ENCODE results near the gene MYO16.

DNA sequence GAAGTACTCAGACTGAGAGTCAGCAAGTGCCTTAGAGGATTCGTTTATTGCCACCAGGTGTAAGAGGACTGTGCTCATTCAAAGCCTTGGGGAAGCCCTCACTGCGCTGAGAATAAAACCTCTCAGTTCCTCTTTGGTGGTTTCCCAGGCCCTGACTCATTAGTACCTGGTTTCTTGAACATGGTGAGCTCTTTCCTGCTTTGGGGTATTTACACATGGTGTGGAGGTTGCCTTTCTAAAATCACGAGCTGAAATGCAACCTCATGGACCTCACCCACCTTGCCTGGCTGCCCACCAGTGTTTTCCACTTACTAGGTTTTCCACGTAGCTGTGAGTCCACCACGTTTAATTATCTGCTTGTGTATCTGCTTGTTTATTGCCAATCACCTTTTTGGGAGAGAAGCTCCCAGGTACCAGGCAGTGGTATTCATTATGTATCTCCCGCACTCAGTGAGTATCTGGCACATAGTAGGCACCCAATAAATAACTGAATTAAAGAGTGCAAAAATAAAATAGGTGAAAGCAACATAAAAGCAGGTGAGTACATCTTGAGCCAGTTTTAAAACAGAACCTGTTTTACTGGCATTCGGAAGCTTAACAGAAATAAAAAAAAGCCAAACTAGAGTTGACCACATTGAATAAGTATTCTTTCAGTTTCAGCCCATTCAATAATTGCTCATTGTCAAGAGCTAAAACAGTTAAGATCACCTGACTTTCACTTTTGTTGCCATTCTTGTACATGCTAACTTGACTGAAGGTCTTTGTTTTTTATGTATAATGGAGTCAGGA is 533.0 kb downstream of the MYO16 start:
- TF ChIP-seq, protein P1, sequence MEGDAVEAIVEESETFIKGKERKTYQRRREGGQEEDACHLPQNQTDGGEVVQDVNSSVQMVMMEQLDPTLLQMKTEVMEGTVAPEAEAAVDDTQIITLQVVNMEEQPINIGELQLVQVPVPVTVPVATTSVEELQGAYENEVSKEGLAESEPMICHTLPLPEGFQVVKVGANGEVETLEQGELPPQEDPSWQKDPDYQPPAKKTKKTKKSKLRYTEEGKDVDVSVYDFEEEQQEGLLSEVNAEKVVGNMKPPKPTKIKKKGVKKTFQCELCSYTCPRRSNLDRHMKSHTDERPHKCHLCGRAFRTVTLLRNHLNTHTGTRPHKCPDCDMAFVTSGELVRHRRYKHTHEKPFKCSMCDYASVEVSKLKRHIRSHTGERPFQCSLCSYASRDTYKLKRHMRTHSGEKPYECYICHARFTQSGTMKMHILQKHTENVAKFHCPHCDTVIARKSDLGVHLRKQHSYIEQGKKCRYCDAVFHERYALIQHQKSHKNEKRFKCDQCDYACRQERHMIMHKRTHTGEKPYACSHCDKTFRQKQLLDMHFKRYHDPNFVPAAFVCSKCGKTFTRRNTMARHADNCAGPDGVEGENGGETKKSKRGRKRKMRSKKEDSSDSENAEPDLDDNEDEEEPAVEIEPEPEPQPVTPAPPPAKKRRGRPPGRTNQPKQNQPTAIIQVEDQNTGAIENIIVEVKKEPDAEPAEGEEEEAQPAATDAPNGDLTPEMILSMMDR (IDR thresholded peaks at IDR 0.05) = no peak
- TF ChIP-seq POLR2A (IDR thresholded peaks at IDR 0.05) (no peak), POLR2AphosphoS5 (IDR thresholded peaks at IDR 0.05; ENCODE audit: insufficient read depth in 1 of 2, low read depth in 1 of 2) (no peak)
